Camera-type eye (tissue), 1 donor: Measurements from ENCODE around the gene ABHD17A. TPM values are rescaled to one million over a fixed set of nuclear protein-coding genes. Genes with fewer than 3 reads are reported as not detected.

ENCODE experiments used
- total RNA-seq: library from RNA; depleted of rRNA; stranded (reverse); fragments of >200 nt; gene quantifications from one replicate; pipeline ENCODE4 v1.2.3, GENCODE V29; 2014

The ABHD17A gene
- 47.7 TPM for total RNA-seq

GRCh38 chr19:1885398-1886119, at the start of gene ABHD17A:
Gene ABHD17A, minus strand, starts transcription at chr19:1885496. Its CDS starts 3,930 bp downstream, at chr19:1881566.

DNA sequence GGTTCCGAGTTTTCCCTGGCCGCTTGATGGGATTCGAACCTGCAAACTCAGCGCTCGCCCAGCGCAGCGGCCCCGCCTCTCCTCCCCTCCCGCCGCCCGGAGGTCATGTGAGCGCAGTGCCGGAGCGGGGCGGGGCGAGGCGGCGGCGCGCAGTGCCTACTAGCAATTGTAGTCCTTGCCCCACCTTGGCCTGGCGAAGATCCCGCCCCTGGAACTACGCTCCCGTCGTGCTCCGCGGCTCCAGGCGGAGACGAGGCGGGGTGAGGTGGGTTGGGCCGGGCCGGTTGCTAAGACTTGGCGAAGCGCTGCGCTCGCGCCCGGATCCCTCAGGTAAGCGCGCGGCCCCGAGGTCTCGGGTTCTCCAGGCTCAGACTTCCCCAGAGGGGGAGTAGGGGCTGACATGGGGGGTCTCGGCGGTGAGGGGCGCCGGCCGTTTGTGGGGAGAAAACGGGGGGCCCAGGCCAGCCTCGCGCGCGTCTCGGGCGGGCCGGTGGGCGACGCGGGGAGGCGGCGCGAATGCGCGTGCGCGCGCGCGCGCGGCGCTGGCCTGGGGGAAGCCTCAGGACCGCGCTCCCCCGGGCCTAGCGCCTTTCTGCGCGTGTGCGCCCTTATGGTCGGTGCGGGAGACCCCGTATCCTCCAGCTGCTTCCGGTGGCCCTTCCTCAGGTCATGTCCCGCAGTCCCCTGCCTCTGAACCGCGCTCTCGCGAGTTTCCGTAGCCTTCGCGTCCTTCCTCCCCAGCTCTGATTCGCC, 20.0 kb upstream of the ABHD17A start, which contains the start of the genes ADAT3 and SCAMP4:
TSS of gene ADAT3 (plus strand) at position 290 of the 753 bp plus-strand sequence. CDS start 6,649 bp downstream, outside the sequence.
TSS of gene SCAMP4 (plus strand) at position 290 of the 753 bp plus-strand sequence. CDS start 9,621 bp downstream, outside the sequence.

GRCh38 chr19:1863328-1863637, 22.0 kb downstream of the ABHD17A start, which contains the start of gene KLF16:
Gene KLF16, minus strand, starts transcription at chr19:1863579. Its CDS starts 82 bp downstream, at chr19:1863497.

GRCh38 chr19:1848399-1849131, 36.7 kb downstream of the ABHD17A start, which contains the start of gene REXO1:
Gene REXO1, minus strand, starts transcription at chr19:1848483. Its CDS starts 125 bp downstream, at chr19:1848358.

Other genes with a start within 250 kb of the ABHD17A start
- 88.8 TPM for gene TCF3, start 232.9 kb downstream of the ABHD17A start, total RNA-seq
- gene ONECUT3, start 132.0 kb downstream of the ABHD17A start, total RNA-seq: 0.55 TPM
- gene ATP8B3, start 73.2 kb downstream of the ABHD17A start, total RNA-seq: 2.1 TPM
- gene REXO1, start 37.0 kb downstream of the ABHD17A start, total RNA-seq: 13.9 TPM
- gene KLF16, start 21.9 kb downstream of the ABHD17A start, total RNA-seq: 8.4 TPM
- 2.4 TPM for gene ADAT3, start 19.9 kb upstream of the ABHD17A start, total RNA-seq
- 44.6 TPM for gene SCAMP4, start 19.9 kb upstream of the ABHD17A start, total RNA-seq
- gene CSNK1G2, start 55.7 kb upstream of the ABHD17A start, total RNA-seq: 64.4 TPM
- gene BTBD2, start 130.2 kb upstream of the ABHD17A start, total RNA-seq: 78.3 TPM
- gene MKNK2, start 165.7 kb upstream of the ABHD17A start, total RNA-seq: 62.2 TPM
- 37.2 TPM for gene MOB3A, start 210.8 kb upstream of the ABHD17A start, total RNA-seq
- gene IZUMO4, start 211.4 kb upstream of the ABHD17A start, total RNA-seq: 2.6 TPM